ENCODE measurements around the gene KIF11.

- no peak for TF ChIP-seq POLR2A (IDR thresholded peaks at IDR 0.05)
- TF ChIP-seq, protein P1, sequence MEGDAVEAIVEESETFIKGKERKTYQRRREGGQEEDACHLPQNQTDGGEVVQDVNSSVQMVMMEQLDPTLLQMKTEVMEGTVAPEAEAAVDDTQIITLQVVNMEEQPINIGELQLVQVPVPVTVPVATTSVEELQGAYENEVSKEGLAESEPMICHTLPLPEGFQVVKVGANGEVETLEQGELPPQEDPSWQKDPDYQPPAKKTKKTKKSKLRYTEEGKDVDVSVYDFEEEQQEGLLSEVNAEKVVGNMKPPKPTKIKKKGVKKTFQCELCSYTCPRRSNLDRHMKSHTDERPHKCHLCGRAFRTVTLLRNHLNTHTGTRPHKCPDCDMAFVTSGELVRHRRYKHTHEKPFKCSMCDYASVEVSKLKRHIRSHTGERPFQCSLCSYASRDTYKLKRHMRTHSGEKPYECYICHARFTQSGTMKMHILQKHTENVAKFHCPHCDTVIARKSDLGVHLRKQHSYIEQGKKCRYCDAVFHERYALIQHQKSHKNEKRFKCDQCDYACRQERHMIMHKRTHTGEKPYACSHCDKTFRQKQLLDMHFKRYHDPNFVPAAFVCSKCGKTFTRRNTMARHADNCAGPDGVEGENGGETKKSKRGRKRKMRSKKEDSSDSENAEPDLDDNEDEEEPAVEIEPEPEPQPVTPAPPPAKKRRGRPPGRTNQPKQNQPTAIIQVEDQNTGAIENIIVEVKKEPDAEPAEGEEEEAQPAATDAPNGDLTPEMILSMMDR (IDR thresholded peaks at IDR 0.05): no peak
Observed at GRCh38 chr10:92692697-92693533, 100.0 kb downstream of the KIF11 start.
